Right ventricle myocardium inferior (tissue), 1 donor: ENCODE data around the gene DAB1. TPM values are rescaled to one million over a fixed set of nuclear protein-coding genes. Genes with fewer than 3 reads are reported as not detected.

ENCODE experiments used
- ATAC-seq: fragments of 200-7000 bp; cut with Tn5 transposase; one replicate; pipeline ENCODE4 v1.9.1; 2020; ENCODE audit warnings: mild to moderate bottlenecking, moderate library complexity
- DNase-seq: peaks from one replicate; pipeline ENCODE4 v3.0.0; 2021; ENCODE audit errors: missing footprints
- intact Hi-C: fragments of 100-400 bp; cut with DNase I; formaldehyde crosslinking; loops from one replicate; pipeline ENCODE4 v1.11.0; 2022
- total RNA-seq: library from RNA; stranded (reverse); fragmentation: NEBNext Ultra II Directional; extraction: Animal tissue kit (Norgen Biotek cat#: 25700); gene quantifications from one replicate; pipeline ENCODE4 v1.2.1, GENCODE V29; 2021
- donor health status: DM: no; HTN: yes; CAD: no; lungs with severe emphysema.

Gene DAB1
- total RNA-seq, 1 donor from 2014 or later = 9.0 TPM

GRCh38 chr1:56992318-56993125, 431.3 kb downstream of the DAB1 start:
- ATAC-seq = no peak
- DNase-seq = no peak
- intact Hi-C loops = no loop called here

GRCh38 chr1:56991576-56991975, 432.3 kb downstream of the DAB1 start:
- ATAC-seq = no peak
- DNase-seq = no peak
- intact Hi-C loops = no loop called here

DNA sequence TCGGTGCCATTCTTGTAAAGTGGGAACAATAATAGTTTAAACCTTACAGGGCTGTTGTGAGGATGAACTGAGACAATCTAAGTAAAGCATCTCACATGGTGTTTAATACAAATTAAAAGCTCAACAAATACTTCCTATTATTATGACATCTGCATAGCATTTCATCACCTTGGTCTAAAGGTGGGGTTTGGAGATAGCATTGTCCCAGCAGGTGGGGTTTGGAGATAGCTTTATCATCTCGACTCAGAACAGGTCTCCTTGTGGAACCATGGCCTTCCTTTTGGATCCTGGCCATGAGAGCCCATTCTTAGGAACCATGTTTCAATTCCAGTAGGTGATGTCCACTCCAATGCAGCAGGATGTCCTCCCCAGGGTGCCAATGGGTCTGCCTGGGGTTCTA, 437.5 kb downstream of the DAB1 start:
- DNase-seq (no peak), ATAC-seq (no peak)
- intact Hi-C loops = no loop called here

- no peak for ATAC-seq
- intact Hi-C loops = no loop called here
Observed at GRCh38 chr1:56985857-56986256, 438.0 kb downstream of the DAB1 start.

DNA sequence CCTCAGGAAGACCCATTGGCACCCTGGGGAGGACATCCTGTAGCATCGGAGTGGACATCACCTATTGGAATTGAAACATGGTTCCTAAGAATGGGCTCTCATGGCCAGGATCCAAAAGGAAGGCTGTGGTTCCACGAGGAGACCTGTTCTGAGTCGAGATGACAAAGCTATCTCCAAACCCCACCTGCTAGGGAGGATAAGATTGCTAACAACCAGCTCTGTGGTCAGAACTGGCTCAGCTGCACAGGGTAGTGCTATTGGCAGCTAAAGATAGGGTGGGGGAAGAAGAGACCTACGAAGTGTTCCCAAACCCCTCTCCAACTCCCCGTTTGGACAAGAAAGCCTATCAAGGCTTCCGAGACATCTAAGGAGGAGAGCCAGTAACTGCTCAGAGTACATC, 440.4 kb downstream of the DAB1 start:
- intact Hi-C loops = no loop called here
- ATAC-seq (no peak), DNase-seq (no peak)

More at GRCh38 chr1:56985857-56986256, 438.0 kb downstream of the DAB1 start:
- DNase-seq = no peak

- intact Hi-C loops = no loop called here
- DNase-seq (no peak), ATAC-seq (no peak)
Observed at GRCh38 chr1:56979986-56980755, 443.7 kb downstream of the DAB1 start.

DNA sequence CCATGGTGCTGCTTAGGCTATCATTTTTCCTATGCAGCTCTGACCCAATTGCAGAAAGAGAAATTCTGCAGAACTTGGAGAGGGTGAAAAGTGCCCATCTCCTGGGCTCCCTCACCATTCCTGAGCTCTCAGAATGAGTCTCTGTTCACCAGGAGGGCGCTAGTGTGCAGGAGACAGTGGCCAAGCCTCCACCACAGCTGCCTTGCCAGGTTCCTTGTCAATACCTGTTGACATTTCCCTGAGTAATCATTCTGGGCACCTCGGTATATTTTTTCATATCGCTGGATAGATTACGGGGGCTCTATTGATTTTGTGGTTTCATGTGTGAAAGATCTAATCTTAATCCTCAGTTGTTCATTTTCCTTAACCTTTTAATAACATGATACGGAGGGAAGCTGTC, 445.0 kb downstream of the DAB1 start:
- ATAC-seq = no peak
- no peak for DNase-seq
- intact Hi-C loops = no loop called here

GRCh38 chr1:56977910-56978309, 445.9 kb downstream of the DAB1 start:
- intact Hi-C loops = no loop called here
- DNase-seq = no peak
- ATAC-seq = no peak

DNA sequence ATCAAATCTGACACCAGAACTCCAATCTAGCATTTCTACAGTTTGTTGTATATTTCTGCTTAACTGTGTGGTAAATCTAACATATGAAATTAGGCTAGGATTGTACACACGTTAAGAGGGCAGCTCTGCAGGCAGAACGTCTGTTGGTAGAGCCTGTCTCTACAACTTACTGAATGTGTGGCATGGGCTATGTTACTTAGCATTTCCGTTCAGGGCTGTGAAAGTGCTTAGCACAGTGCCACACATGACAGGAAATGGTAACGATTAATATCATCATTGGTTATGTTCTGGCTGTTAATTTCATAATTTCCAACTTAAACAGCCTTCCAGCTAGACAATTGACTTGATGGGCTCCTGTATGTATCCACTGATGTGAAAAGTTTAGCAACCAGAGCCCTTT, 448.4 kb downstream of the DAB1 start:
- no peak for ATAC-seq
- intact Hi-C loops = no loop called here
- no peak for DNase-seq

DNA sequence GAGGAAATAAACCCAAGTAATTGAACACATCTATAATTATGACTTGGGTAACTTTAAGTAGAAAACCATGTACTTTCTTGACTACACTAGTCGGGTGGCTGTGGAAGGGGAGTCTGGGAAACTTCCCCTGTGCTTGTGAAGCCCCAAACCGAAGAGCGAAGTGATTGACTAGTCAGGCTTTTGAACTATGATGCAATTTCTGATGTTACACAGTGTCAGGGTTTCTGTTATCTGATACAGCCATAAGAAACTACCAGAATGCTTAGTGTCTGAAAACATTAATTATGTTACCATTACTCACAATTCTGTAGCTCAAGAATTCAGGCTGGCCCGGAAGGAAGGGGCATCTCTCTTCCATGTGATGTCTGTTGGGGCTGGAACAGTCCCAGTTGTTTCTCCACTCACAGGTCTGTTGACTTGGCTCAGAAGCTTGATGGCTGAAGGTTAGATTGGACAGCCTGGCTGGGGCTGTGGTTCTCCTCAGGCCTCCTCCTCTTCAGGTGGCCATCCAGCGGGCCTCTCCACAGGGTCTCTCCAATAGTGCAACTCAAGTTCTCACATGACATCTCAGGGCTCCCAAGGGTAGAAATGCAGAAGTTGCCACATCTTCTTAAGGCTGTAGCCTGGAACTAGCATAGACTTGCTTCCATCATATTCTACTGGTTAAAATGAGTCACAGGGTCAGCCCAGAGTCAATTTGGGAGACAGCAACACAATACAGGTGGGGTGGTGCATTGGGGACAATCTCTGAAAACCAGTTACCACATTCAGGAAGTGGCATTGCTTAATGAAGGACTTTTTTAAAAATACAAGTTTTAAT, 449.7 kb downstream of the DAB1 start:
- ATAC-seq (no peak), DNase-seq (no peak)
- intact Hi-C loops = no loop called here

GRCh38 chr1:56972976-56973375, 450.9 kb downstream of the DAB1 start:
- DNase-seq (no peak), ATAC-seq (no peak)
- intact Hi-C loops = no loop called here

GRCh38 chr1:56970280-56970679, 453.6 kb downstream of the DAB1 start:
- DNase-seq = no peak
- ATAC-seq = no peak
- intact Hi-C loops = no loop called here

GRCh38 chr1:56968878-56969495, 454.9 kb downstream of the DAB1 start:
- no peak for ATAC-seq
- intact Hi-C loops = loop anchor here (10.0 kb wide), 1 partner anchor 134 kb away; no protein-coding TSS in a partner anchor
- no peak for DNase-seq

DNA sequence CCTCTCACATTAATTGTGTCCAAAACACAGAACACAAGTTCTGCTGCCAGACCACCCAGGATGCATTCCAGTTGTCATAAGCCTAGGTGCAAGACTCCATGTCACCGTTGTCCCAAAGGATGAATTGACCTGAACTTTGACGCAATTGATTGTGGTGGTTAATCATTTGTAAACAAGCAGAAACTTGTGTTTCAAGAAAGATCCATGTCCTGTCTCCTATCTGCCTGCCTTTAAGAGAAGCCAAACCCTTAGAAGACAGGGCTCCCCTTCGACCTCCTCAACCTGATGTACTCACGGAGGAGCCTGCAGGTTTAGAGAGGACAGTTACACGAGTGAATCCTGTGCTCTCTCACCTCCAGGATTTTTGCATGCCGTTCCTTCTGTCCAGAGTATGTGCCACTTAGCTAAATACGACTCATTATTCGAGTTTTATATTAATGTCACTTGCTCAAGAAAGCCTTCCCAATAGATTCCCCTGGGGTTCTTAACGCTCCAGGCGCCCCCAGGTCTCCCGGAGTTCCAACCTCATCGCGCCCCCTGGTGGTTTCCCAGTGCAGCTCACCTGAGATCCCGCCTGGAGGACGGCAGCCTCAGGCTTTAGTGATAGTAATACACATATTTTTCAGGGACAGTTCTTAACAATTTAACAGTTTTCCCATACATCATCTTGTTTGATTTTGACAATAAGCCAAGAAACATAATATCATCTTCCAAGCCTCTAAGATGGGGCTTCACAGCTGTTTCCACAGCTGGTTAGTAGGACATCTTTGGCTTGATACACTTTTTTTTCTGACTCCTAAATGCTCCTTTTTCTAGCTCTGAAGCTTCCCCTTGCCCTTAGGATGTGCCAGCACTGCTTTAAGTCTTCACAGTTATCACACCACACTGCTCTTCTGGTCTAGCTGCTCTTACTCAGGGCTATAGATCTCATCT, 455.7 kb downstream of the DAB1 start:
- no peak for ATAC-seq
- intact Hi-C loops = loop anchor here (10.0 kb wide), 1 partner anchor 133 kb away; no protein-coding TSS in a partner anchor
- no peak for DNase-seq

- DNase-seq (no peak), ATAC-seq (no peak)
- intact Hi-C loops = loop anchor here (10.0 kb wide), 1 partner anchor 133 kb away; no protein-coding TSS in a partner anchor
Observed at GRCh38 chr1:56967355-56967754, 456.5 kb downstream of the DAB1 start.

DNA sequence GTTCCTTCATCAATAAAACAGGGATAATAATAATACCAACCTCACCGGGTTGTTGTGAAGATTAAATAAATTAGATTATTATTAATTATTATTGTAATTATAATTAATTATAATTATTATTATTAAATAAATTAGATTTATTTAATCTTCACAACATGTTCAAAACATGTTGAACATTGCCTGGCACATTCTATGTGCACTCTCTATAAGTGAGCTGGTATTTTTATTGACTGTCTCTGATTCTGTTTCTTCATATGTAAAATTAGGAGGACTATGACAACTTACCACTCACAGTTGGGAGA, 457.2 kb downstream of the DAB1 start:
- ATAC-seq (no peak), DNase-seq (no peak)
- intact Hi-C loops = loop anchor here (10.0 kb wide), 1 partner anchor 132 kb away; no protein-coding TSS in a partner anchor

DNA sequence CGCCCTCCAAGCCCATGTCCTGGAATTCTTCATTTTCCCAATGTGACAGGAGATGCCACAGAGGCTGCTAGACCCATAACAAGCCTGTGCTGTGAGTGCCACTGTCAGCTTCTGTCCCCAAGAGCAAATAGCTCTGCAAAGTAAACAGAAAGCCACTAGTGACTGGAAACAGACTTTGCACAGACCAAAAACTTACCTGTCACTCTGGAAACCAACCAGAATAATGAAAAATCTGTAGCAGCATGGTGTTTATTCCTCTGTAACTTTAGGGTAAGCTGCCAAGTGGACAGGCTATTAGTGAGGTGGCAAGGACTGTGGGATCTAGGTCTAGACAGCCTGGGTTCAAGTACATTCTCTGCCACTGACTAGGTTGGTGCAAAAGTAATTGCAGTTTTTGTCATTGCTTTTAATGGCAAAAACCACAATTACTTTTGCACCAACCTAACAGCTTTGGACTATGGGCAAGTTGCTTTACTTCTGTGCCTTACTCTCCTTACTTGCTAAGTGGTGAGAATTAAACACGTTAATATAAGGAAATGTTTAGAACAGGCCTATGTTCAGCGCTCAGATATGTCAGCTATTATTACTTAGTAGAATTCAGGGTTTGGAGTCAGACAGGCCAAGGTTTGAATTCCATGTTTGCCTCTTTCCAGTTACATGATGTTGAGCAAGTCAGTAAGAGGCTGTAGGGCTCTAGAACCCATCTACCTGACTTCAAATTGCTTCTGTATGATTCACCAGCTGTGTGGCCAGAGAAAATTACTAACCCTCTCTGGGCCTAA, 457.8 kb downstream of the DAB1 start, which contains the start of gene C8B:
Gene C8B, minus strand, starts transcription at position 100 of the 782 bp plus-strand sequence. Its CDS starts 67 bp downstream, at position 33.
- DNase-seq (no peak), ATAC-seq (no peak)
- intact Hi-C loops = loop anchor here (10.0 kb wide), 1 partner anchor 131 kb away; no protein-coding TSS in a partner anchor
